ENCODE results near the gene UBE4B. TPM values are rescaled to one million over a fixed set of nuclear protein-coding genes. Genes with fewer than 3 reads are reported as not detected.

Gene UBE4B
- total RNA-seq, 1 donor from 2014 or later, result 33.2 TPM

Small RNA genes lying within 50 kb of the gene (small RNA-seq; reads per million reads assigned to genes)
- gene MIR1273D (ENCODE audit: low replicate concordance) (not detected), gene RNU6-828P (ENCODE audit: low replicate concordance) (not detected)

Other genes with a start within 250 kb of the UBE4B start
- 173 TPM for gene CLSTN1, start 209.0 kb upstream of the UBE4B start, total RNA-seq
- gene CTNNBIP1, start 122.7 kb upstream of the UBE4B start, total RNA-seq, result 40.3 TPM
- 56.1 TPM for gene LZIC, start 89.6 kb upstream of the UBE4B start, total RNA-seq
- gene NMNAT1, start 89.5 kb upstream of the UBE4B start, total RNA-seq, result 3.4 TPM
- gene RBP7, start 35.7 kb upstream of the UBE4B start, total RNA-seq, result not detected
- 255 TPM for gene KIF1B, start 177.6 kb downstream of the UBE4B start, total RNA-seq